DOHH2 (cell line): Measurements from ENCODE around the gene HNRNPR.

ENCODE experiments used
- EZH2phosphoT487 ChIP-seq: fragments of 200-600 bp; sonication (generic); IDR thresholded peaks from 2 replicates; pipeline ENCODE4 v1.6.1; 2017; ENCODE audit warnings: borderline replicate concordance, mild to moderate bottlenecking, antibody characterized with exemption, low read length, moderate library complexity, mixed read lengths
- TF ChIP-seq, protein P1 (sequence below): fragments of 200-600 bp; sonication (generic); IDR thresholded peaks from one replicate; pipeline ENCODE4 v1.5.1; 2014; ENCODE audit warnings: antibody characterized with exemption, mild to moderate bottlenecking, low read depth, low read length; ENCODE audit not compliant: poor library complexity, severe bottlenecking

DNA sequence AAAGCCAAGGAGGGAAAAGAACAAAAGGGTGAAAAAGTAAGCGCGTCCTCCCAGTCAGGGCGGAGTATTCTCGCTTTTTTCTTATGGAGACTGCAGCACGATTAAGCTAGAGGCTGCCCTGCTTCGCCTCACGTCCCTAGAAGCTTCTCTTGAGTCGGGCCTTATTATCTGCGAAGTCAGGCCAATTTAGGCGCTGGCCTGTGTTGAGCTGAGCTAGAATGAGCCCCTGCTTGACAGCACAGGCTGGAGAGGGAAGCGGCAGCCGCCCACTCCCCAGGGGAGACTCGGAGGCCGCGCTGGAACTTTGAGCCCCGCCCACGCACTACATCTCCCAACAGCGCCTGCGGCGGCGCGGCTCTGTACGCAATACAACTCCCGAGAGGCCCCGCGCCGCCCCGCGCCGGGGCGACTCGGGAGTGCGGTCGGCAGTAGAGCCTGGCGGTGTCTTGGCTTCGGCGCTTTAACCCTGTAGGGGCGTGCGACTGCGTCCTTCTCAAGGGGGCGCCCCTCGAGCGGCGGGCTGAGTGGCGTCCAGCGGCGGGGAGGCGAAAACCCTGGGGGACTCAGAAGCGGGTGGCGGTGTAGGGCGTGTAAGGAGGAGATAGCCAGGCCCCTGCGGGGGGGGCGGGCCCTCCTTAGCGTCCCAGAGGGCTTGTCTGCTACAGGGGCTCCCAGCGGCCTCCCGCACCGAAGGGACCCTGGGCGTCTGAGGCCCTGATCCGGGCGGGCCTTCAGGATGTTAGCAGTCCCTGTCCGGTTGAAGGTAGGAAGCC is 24.7 kb upstream of the HNRNPR start:
- TF ChIP-seq, protein P1, sequence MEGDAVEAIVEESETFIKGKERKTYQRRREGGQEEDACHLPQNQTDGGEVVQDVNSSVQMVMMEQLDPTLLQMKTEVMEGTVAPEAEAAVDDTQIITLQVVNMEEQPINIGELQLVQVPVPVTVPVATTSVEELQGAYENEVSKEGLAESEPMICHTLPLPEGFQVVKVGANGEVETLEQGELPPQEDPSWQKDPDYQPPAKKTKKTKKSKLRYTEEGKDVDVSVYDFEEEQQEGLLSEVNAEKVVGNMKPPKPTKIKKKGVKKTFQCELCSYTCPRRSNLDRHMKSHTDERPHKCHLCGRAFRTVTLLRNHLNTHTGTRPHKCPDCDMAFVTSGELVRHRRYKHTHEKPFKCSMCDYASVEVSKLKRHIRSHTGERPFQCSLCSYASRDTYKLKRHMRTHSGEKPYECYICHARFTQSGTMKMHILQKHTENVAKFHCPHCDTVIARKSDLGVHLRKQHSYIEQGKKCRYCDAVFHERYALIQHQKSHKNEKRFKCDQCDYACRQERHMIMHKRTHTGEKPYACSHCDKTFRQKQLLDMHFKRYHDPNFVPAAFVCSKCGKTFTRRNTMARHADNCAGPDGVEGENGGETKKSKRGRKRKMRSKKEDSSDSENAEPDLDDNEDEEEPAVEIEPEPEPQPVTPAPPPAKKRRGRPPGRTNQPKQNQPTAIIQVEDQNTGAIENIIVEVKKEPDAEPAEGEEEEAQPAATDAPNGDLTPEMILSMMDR: peak; percentile 62
- TF ChIP-seq EZH2phosphoT487: no peak
